Gastrocnemius medialis (tissue), 4 donors: ENCODE measurements around the gene MCU.

Experiments used
- POLR2A ChIP-seq, 2 donors: fragments of 450-650 bp; IDR thresholded peaks; one replicate each; pipeline ENCODE4 v1.6.1; 2017; ENCODE audit warnings: antibody characterized with exemption in 2 of 2, mild to moderate bottlenecking in 2 of 2, moderate library complexity in 2 of 2
- TF ChIP-seq, protein P1 (sequence below), 5 experiments: fragments of 450-650 bp in 3 of 5; fragments of 200-600 bp in 2 of 5; sonication (generic) in 2 of 5; IDR thresholded peaks in 4 of 5; conservative IDR thresholded peaks in 1 of 5; 1 replicate in 4 of 5; 2 replicates in 1 of 5; pipeline ENCODE4 v1.5.1; 2016 to 2019; ENCODE audit warnings: antibody characterized with exemption in 5 of 5, mild to moderate bottlenecking in 3 of 5, moderate library complexity in 3 of 5

DNA sequence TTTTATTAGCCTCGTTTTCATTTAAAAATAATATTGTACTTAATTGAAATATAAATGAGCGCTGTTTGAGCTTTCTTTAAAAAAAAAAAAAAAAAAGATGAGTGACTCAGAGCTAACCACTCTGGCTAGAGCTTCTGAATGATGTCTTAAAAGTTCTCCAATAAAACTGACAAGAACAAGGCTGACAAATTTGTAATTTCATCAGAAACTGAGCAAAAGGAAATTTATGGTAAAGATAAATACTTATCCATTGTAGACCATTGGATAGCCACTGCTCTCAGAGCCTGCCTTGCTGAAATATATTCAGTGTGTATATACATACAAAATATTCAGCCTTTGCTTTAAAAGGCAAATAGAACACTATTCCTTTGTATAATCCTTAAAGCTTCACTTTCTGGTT is 110.4 kb downstream of the MCU start:
- TF ChIP-seq, protein P1, sequence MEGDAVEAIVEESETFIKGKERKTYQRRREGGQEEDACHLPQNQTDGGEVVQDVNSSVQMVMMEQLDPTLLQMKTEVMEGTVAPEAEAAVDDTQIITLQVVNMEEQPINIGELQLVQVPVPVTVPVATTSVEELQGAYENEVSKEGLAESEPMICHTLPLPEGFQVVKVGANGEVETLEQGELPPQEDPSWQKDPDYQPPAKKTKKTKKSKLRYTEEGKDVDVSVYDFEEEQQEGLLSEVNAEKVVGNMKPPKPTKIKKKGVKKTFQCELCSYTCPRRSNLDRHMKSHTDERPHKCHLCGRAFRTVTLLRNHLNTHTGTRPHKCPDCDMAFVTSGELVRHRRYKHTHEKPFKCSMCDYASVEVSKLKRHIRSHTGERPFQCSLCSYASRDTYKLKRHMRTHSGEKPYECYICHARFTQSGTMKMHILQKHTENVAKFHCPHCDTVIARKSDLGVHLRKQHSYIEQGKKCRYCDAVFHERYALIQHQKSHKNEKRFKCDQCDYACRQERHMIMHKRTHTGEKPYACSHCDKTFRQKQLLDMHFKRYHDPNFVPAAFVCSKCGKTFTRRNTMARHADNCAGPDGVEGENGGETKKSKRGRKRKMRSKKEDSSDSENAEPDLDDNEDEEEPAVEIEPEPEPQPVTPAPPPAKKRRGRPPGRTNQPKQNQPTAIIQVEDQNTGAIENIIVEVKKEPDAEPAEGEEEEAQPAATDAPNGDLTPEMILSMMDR (IDR thresholded peaks at IDR 0.05 in 4 of 5, conservative IDR thresholded peaks at IDR 0.05 in 1 of 5): no peak
- no peak for TF ChIP-seq POLR2A (IDR thresholded peaks at IDR 0.05)
